Endothelial cell (in vitro differentiated cells): ENCODE results near the gene STXBP4. TPM values are rescaled to one million over a fixed set of nuclear protein-coding genes. Genes with fewer than 3 reads are reported as not detected.

Experiments
- DNase-seq: peaks from one replicate; pipeline ENCODE4 v3.0.0; 2021; ENCODE audit warnings: low spot score
- H3K27ac Mint-ChIP-seq: one replicate; pipeline ENCODE4 v1.8.0; 2021; ENCODE audit warnings: mixed read lengths, inconsistent platforms; ENCODE audit not compliant: unreplicated experiment
- H3K27me3 Mint-ChIP-seq: one replicate; pipeline ENCODE4 v1.8.0; 2021; ENCODE audit warnings: mild to moderate bottlenecking, moderate library complexity, mixed read lengths, inconsistent platforms; ENCODE audit not compliant: unreplicated experiment
- H3K36me3 Mint-ChIP-seq: one replicate; pipeline ENCODE4 v1.8.0; 2021; ENCODE audit warnings: mild to moderate bottlenecking, low read depth, mixed read lengths, inconsistent platforms; ENCODE audit not compliant: unreplicated experiment
- H3K4me1 Mint-ChIP-seq: one replicate; pipeline ENCODE4 v1.8.0; 2021; ENCODE audit warnings: mild to moderate bottlenecking, mixed read lengths, inconsistent platforms; ENCODE audit not compliant: unreplicated experiment
- H3K4me3 Mint-ChIP-seq: one replicate; pipeline ENCODE4 v1.8.0; 2021; ENCODE audit warnings: mild to moderate bottlenecking, mixed read lengths, inconsistent platforms; ENCODE audit not compliant: unreplicated experiment
- H3K9me3 Mint-ChIP-seq: one replicate; pipeline ENCODE4 v1.8.0; 2021; ENCODE audit warnings: mixed read lengths, inconsistent platforms; ENCODE audit not compliant: unreplicated experiment
- CTCF ChIP-seq: fragments of 200-600 bp; sonication (generic); IDR thresholded peaks from one replicate; pipeline ENCODE4 v1.5.0; 2021; ENCODE audit warnings: antibody characterized with exemption; ENCODE audit not compliant: unreplicated experiment
- total RNA-seq: library from RNA; stranded (reverse); fragmentation: NEBNext Ultra II Directional; extraction: Animal tissue kit (Norgen Biotek cat#: 25700); gene quantifications from one replicate; pipeline ENCODE4 v1.2.1, GENCODE V29; 2021; ENCODE audit not compliant: unreplicated experiment

The STXBP4 gene
- total RNA-seq, 1 donor from 2014 or later, result 7.5 TPM

GRCh38 chr17:55201308-55201932, 232.9 kb downstream of the STXBP4 start:
- H3K4me3 Mint-ChIP-seq, result no peak overlapping the region
- H3K4me1 Mint-ChIP-seq, result no peaks in the 10 kb centered on the region
- no peak for DNase-seq
- no peaks in the 10 kb centered on the region for H3K36me3 Mint-ChIP-seq
- TF ChIP-seq CTCF, result no peak
- no peak overlapping the region for H3K27ac Mint-ChIP-seq
- no peaks in the 10 kb centered on the region for H3K27me3 Mint-ChIP-seq
- no peaks in the 10 kb centered on the region for H3K9me3 Mint-ChIP-seq

DNA sequence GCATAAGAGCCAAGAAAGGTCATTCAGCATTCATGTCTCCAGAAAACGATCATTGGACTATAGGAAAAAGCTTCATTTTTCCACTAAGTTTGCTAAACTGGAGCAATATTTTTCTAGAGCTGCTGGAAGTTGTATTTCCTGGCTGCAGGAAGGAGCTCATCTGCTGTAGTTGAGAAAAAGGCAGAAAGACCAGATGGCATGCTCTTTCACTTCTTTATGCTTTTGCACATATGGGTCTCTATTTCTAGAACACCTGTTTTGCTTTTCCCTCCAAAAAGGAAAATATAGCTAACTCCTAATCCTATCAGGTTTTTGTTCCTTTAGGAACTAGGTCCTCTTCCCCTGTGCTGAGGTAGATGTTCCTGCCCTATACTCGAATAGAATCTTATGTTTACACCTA, 234.3 kb downstream of the STXBP4 start:
- no peak for DNase-seq
- no peak for TF ChIP-seq CTCF
- Mint-ChIP-seq H3K4me1 (no peaks in the 10 kb centered on the region), H3K4me3 (no peak overlapping the region), H3K9me3 (no peaks in the 10 kb centered on the region), H3K27ac (no peak overlapping the region), H3K36me3 (no peaks in the 10 kb centered on the region), H3K27me3 (no peaks in the 10 kb centered on the region)

- TF ChIP-seq CTCF, result no peak
- DNase-seq, result no peak
- no peaks in the 10 kb centered on the region for H3K4me1 Mint-ChIP-seq
- H3K4me3 Mint-ChIP-seq, result no peak overlapping the region
- H3K9me3 Mint-ChIP-seq, result no peaks in the 10 kb centered on the region
- no peaks in the 10 kb centered on the region for H3K36me3 Mint-ChIP-seq
- H3K27ac Mint-ChIP-seq, result no peak overlapping the region
- H3K27me3 Mint-ChIP-seq, result no peaks in the 10 kb centered on the region
Observed at GRCh38 chr17:55208078-55208812, 239.7 kb downstream of the STXBP4 start.

GRCh38 chr17:55210292-55210691, 241.7 kb downstream of the STXBP4 start:
- Mint-ChIP-seq H3K4me3 (no peak overlapping the region), H3K36me3 (no peaks in the 10 kb centered on the region)

More at GRCh38 chr17:55210292-55210691, 241.7 kb downstream of the STXBP4 start:
- Mint-ChIP-seq H3K27ac (no peak overlapping the region), H3K27me3 (no peaks in the 10 kb centered on the region), H3K9me3 (no peaks in the 10 kb centered on the region), H3K4me1 (no peaks in the 10 kb centered on the region)
- no peak for DNase-seq
- TF ChIP-seq CTCF, result no peak
